Endothelial cell of hepatic sinusoid (primary cell): ENCODE data around the gene RAB6A.
"Not testable (repeated sequence)": the region's sequence is repeated elsewhere in the genome, so short reads cannot be mapped to it uniquely, and the experiment has no call there.

ENCODE experiments used
- in situ Hi-C: cut with HindIII; loops from 2 replicates; pipeline ENCODE4 v1.10.0; 2017; ENCODE audit warnings: low sequenced_read_pairs

RAB6A gene

DNA sequence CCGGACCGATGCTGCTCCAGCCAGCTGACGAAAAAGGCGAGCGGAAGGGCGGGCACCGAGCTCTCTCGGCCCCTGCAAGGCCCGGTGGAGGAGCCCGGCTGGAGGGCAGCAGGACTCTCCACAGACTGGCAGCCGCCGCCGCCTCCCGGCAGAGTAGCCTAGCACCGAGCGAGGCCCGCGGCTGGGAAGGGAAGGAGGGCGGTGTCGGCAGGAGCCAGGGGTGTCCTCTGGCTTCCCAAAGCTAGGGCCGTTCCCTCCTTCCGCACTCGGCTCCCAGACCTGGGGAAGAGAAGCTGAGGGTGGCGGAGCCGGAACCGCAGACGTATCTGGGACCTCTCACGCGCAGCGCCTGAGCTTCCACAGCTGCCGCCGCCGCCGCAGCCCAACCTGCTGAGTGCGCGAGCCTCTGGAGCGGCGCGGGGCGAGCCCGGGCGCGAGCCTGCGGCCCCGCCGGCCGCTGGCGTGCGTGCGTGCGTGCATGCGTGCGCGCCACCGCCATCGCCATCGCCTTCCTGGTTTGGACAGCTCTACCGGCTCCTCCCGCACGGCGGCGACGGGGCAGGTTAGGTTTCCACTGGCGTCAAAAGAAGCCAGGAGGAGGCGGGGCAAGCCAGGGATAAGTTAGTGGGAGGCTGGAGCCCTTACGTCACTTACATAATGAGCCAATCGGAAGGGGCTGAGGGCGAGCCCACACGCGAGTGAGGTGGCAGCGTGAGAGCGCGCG is at the start of gene RAB6A:
RAB6A (minus strand) TSS at position 396 of the 724 bp plus-strand sequence. CDS start 439 bp downstream, outside the sequence.
- in situ Hi-C loops = no loop called here

DNA sequence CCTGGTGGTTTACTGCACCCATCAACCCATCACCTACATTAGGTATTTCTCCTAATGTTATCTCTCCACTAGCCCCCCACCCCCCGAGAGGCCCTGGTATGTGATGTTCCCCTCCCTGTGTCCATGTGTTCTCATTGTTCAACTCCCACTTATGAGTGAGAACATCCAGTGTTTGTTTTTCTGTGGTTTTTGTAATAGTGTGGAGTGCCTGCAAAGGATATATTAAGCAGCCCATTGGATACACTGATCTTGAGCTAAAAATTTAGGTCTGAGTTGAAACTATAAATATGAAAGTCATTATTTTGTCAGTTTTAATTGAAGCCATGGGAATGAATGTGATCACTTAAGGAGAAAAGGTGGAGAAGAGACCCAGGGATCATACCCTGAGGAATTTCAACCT is 49.8 kb upstream of the RAB6A start:
- in situ Hi-C loops = loop anchor here (5.0 kb wide), 1 partner anchor 67 kb away; the partner anchor contains the start of genes COA4 and PAAF1

- in situ Hi-C loops = no loop called here
Measured at GRCh38 chr11:73808052-73808451, 47.2 kb upstream of the RAB6A start.

- in situ Hi-C loops = no loop called here
Measured at GRCh38 chr11:73804712-73805111, 43.8 kb upstream of the RAB6A start.

GRCh38 chr11:73801136-73801535 is 40.3 kb upstream of the RAB6A start:
- in situ Hi-C loops = no loop called here

DNA sequence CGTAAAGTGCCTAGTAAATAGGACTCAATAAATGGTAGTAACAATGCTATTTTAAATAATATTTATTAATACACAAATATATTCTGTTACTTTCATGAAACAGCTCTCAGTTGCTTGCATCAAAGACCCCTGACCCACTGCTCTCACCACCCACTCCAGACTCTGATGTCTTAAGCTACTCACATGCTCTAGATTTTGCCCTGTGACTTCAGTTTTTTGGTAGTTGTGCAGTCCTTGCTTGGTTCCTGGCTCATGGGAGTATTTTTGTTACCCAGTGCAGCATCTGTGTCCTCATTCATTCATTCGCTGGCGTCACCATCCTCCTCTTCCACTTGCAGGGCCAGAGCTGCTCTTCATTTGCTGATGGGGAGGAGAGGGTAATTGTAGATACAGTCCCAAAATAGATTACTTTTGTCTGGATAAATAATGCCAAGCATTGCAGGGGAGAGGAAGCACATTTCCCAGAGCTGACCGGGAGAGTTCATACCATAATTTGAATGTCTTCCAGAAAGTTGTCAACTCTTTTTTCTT is 39.5 kb upstream of the RAB6A start:
- in situ Hi-C loops = no loop called here

DNA sequence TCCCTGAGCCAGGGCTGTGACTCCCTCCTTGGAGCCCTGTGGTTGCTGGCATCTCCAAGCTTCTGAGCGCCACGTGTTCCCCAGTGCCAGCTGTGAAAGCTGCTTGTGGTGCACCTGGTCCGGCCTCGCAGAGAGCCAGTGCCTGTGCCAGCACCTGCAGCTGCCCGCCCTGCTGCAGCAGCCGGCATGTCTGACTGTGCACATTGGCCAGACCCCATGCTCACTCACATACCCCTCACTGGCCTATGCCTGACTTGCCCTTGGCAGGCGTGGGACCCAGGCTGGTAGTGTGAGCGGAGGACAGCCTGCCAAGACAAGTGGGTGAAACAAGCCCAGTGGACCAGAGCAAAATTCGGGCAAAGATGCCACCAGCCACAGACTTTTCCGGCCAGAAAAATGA is 36.6 kb upstream of the RAB6A start:
- in situ Hi-C loops = no loop called here

DNA sequence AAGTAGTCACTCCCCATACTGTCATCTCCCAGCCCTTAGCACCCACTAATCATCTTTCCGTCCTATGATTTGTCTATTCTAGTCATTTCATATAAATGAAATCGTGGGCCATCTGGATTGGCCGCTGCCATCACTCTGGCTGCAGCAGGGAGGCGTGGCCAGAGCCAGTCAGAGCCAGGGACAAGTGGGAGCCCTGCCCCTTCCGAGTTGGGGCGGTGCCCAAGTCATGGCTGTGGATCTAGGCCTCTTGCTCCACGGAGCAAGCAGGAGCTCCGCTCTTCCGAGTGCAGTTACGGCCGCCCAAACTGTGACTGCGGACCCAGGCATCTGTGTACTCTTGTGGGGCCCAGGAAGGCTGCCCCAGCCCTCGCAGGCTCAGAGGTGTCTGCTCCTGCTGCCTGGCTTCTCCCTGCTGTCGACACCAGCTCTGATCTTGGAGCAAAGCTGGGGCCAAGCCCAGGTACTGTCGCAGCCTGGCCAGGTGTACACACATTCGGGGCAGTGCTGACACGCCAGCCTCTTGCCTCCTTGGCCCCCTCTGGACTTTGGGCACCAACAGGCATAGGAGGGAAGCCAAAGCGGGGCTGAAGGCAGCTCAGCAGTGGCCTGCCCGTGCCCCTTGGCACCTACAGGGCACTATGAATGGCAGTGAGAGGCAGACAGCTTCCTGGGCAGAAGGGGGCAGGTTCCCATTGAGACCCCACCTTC is 35.2 kb upstream of the RAB6A start:
- in situ Hi-C loops = no loop called here

- in situ Hi-C loops = no loop called here
Measured at GRCh38 chr11:73792584-73792983, 31.7 kb upstream of the RAB6A start.

DNA sequence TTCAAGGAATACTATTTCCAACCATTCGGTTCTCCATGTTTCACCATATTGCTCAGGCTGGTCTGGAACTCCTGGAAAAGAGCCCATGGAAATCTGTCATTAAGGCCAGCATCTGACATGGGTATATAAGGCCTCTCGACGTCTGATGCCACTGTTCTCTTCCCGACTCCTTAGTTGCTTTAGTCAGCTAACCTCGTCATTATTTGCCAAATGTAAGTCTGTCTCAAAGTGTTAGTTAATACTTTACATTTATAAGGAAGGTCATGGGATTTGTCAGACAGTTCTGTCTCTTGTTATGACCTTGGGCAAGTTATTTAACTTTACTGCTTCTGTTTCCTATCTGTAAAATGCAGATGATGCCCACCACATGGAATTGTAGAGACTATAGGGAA is 28.4 kb upstream of the RAB6A start:
- in situ Hi-C loops = no loop called here

- in situ Hi-C loops = no loop called here
Measured at GRCh38 chr11:73787643-73788558, 27.0 kb upstream of the RAB6A start, which contains the start of gene MRPL48. Gene MRPL48 (plus strand): TSS chr11:73787874. CDS start chr11:73787972, 98 bp downstream.

GRCh38 chr11:73787051-73787642 is 26.3 kb upstream of the RAB6A start:
- in situ Hi-C loops = no loop called here

DNA sequence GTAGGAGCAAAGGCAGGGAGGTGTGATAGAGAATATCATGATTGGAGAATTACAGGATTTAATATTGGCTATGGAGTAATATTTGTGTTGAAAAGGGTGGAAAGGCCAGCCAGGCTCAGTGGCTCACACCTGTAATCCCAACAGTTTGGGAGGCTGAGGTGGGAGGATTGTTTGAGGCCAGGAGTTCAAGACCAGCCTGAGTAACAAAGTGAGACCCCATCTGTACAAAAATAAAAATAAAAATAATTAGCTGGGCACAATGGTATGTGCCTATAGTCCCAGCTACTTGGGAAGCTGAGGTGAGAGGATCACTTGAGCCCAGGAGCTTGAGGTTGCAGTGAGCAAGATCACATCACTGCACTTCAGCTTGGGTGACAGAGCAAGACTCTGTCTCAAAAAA is 24.6 kb upstream of the RAB6A start:
- in situ Hi-C loops = not testable (repeated sequence)

- in situ Hi-C loops = no loop called here
Measured at GRCh38 chr11:73784734-73785133, 23.9 kb upstream of the RAB6A start.

GRCh38 chr11:73784080-73784634 is 23.3 kb upstream of the RAB6A start:
- in situ Hi-C loops = no loop called here

- in situ Hi-C loops = no loop called here
Measured at GRCh38 chr11:73783483-73784020, 22.7 kb upstream of the RAB6A start.

DNA sequence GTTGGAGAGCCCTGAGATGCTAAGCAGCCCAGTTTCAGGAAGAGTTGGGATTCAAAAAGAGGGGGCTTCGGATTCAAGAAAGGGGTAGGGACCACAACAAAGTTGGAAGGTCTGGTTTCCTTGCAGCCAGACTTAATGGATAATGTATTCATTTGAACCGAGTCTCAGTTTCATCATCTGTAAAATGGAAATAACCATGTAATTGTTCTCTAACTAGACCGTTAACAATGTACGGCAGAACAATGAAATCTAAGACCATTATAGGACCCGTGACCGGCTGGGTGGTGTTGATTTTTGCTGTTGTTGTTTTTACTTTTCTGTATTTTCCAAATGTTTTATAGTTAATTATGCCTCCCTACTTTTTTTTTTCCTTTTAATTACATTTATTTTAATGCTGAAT is 20.4 kb upstream of the RAB6A start:
- in situ Hi-C loops = no loop called here

GRCh38 chr11:73779084-73779902 is 18.4 kb upstream of the RAB6A start:
- in situ Hi-C loops = no loop called here

GRCh38 chr11:73770811-73771210 is 9.9 kb upstream of the RAB6A start:
- in situ Hi-C loops = not testable (repeated sequence)
